GM18520 (cell line): ENCODE measurements around the gene C19orf25.
"Not testable (repeated sequence)": the region's sequence is repeated elsewhere in the genome, so short reads cannot be mapped to it uniquely, and the experiment has no call there.

ENCODE experiments used
- ATAC-seq: cut with Tn5 transposase; IDR thresholded peaks from one replicate; pipeline ENCODE4 v1.9.1; 2021; ENCODE audit not compliant: unreplicated experiment

Gene C19orf25

GRCh38 chr19:1512671-1513498 lies 33.9 kb upstream of the C19orf25 start, which contains the start of gene ADAMTSL5:
ADAMTSL5 (minus strand) TSS chr19:1513019; CDS start chr19:1510943, 2,076 bp downstream.
- no peak for ATAC-seq

GRCh38 chr19:1511318-1512317 lies 32.6 kb upstream of the C19orf25 start:
- ATAC-seq, result no peak

- ATAC-seq, result no peak
These were observed 31.8 kb upstream of the C19orf25 start for GRCh38 chr19:1510807-1511206.

GRCh38 chr19:1510442-1510806 lies 31.4 kb upstream of the C19orf25 start:
- no peak for ATAC-seq

- no peak for ATAC-seq
These were observed 30.8 kb upstream of the C19orf25 start for GRCh38 chr19:1509602-1510441.

- no peak for ATAC-seq
These were observed 29.5 kb upstream of the C19orf25 start for GRCh38 chr19:1508507-1508856.

- no peak for ATAC-seq
These were observed 28.9 kb upstream of the C19orf25 start for GRCh38 chr19:1507763-1508506.

GRCh38 chr19:1507192-1507660 lies 28.2 kb upstream of the C19orf25 start:
- ATAC-seq, result no peak

GRCh38 chr19:1505991-1506881 lies 27.2 kb upstream of the C19orf25 start:
- ATAC-seq, result no peak

GRCh38 chr19:1505012-1505411 lies 26.0 kb upstream of the C19orf25 start:
- ATAC-seq, result no peak

GRCh38 chr19:1503925-1504773 lies 25.1 kb upstream of the C19orf25 start:
- no peak for ATAC-seq

- ATAC-seq, result no peak
These were observed 24.3 kb upstream of the C19orf25 start for GRCh38 chr19:1503089-1503924.

GRCh38 chr19:1502433-1503088 lies 23.5 kb upstream of the C19orf25 start:
- ATAC-seq, result no peak

GRCh38 chr19:1501200-1501595 lies 22.2 kb upstream of the C19orf25 start:
- ATAC-seq, result no peak

GRCh38 chr19:1499231-1499630 lies 20.2 kb upstream of the C19orf25 start:
- ATAC-seq, result not testable (repeated sequence)

- ATAC-seq, result no peak
These were observed 18.7 kb upstream of the C19orf25 start for GRCh38 chr19:1497578-1498235.
